Nephron progenitor cell (in vitro differentiated cells): ENCODE results near the gene RAB34.

ENCODE experiments used
- DNase-seq: peaks from one replicate; pipeline ENCODE4 v3.0.0; 2021
- H3K27ac Mint-ChIP-seq: 2 replicates; pipeline ENCODE4 v1.8.0; 2021; ENCODE audit warnings: mild to moderate bottlenecking, moderate library complexity, mixed read lengths
- H3K27me3 Mint-ChIP-seq: 2 replicates; pipeline ENCODE4 v1.8.0; 2021; ENCODE audit warnings: mild to moderate bottlenecking, low read depth, mixed read lengths; ENCODE audit not compliant: poor library complexity
- H3K36me3 Mint-ChIP-seq: 2 replicates; pipeline ENCODE4 v1.8.0; 2021; ENCODE audit warnings: low read depth, mixed read lengths
- H3K4me1 Mint-ChIP-seq: 2 replicates; pipeline ENCODE4 v1.8.0; 2021; ENCODE audit warnings: mixed read lengths
- H3K4me3 Mint-ChIP-seq: 2 replicates; pipeline ENCODE4 v1.8.0; 2021; ENCODE audit warnings: mild to moderate bottlenecking, moderate library complexity, mixed read lengths
- H3K9me3 Mint-ChIP-seq: 2 replicates; pipeline ENCODE4 v1.8.0; 2021; ENCODE audit warnings: mild to moderate bottlenecking, moderate library complexity, mixed read lengths
- CTCF ChIP-seq: fragments of 200-600 bp; sonication (generic); IDR thresholded peaks from 2 replicates; pipeline ENCODE4 v1.5.0; 2021; ENCODE audit warnings: antibody characterized with exemption

The RAB34 gene

GRCh38 chr17:28716740-28717577, 709 bp downstream of the RAB34 start:
- H3K4me1 Mint-ChIP-seq, result peaks cover 76% of the 10 kb centered on the region
- H3K4me3 Mint-ChIP-seq, result peak overlapping the region; percentile 81
- H3K27me3 Mint-ChIP-seq, result peaks cover 8% of the 10 kb centered on the region
- H3K36me3 Mint-ChIP-seq, result peaks cover 52% of the 10 kb centered on the region
- peak; percentile 58 for DNase-seq
- no peak for TF ChIP-seq CTCF
- H3K9me3 Mint-ChIP-seq, result no peaks in the 10 kb centered on the region
- peak overlapping the region; percentile 94 for H3K27ac Mint-ChIP-seq

GRCh38 chr17:28715217-28715616, 2.5 kb downstream of the RAB34 start:
- peaks cover 8% of the 10 kb centered on the region for H3K27me3 Mint-ChIP-seq
- peaks cover 68% of the 10 kb centered on the region for H3K4me1 Mint-ChIP-seq

DNA sequence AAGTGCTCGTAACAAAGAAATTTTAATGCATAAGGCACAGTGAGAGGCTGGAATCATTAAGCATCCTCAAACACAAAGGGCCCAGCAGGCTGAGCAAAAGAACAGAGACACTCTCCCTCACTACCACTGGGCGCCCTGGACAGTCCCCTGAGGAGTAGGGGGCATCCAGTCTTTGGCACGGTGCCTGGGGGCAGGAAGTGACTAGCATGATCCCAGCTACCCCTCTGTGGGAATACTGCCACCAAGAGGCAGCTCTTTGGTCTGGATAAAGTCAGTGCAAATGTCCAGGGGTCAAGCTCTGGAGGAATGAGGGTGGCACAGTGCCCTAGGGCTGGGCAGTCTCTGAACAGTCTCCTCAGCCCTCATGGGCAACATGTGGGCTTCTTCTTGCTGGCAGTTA, 3.4 kb downstream of the RAB34 start:
- Mint-ChIP-seq H3K27me3 (peaks cover 3% of the 10 kb centered on the region), H3K27ac (no peak overlapping the region), H3K9me3 (no peaks in the 10 kb centered on the region), H3K4me1 (peaks cover 63% of the 10 kb centered on the region), H3K4me3 (no peak overlapping the region), H3K36me3 (peaks cover 32% of the 10 kb centered on the region)
- TF ChIP-seq CTCF, result no peak
- DNase-seq, result no peak

More at GRCh38 chr17:28715217-28715616, 2.5 kb downstream of the RAB34 start:
- no peak for DNase-seq
- Mint-ChIP-seq H3K27ac (peak overlapping the region; percentile 59), H3K4me3 (peak overlapping the region; percentile 81), H3K9me3 (no peaks in the 10 kb centered on the region), H3K36me3 (peaks cover 37% of the 10 kb centered on the region)
- TF ChIP-seq CTCF, result no peak

GRCh38 chr17:28712705-28713415, 4.8 kb downstream of the RAB34 start:
- Mint-ChIP-seq H3K27me3 (peaks cover 3% of the 10 kb centered on the region), H3K9me3 (no peaks in the 10 kb centered on the region), H3K4me3 (peak overlapping the region; percentile 96), H3K4me1 (peaks cover 57% of the 10 kb centered on the region), H3K36me3 (peaks cover 37% of the 10 kb centered on the region), H3K27ac (no peak overlapping the region)
- DNase-seq, result no peak
- no peak for TF ChIP-seq CTCF

- peaks cover 3% of the 10 kb centered on the region for H3K27me3 Mint-ChIP-seq
- H3K36me3 Mint-ChIP-seq, result peaks cover 37% of the 10 kb centered on the region
- TF ChIP-seq CTCF, result no peak
- peaks cover 64% of the 10 kb centered on the region for H3K4me1 Mint-ChIP-seq
- H3K9me3 Mint-ChIP-seq, result no peaks in the 10 kb centered on the region
- H3K27ac Mint-ChIP-seq, result peak overlapping the region; percentile 99
- H3K4me3 Mint-ChIP-seq, result peak overlapping the region; percentile 96
- DNase-seq, result peak; percentile 57
These were observed 5.5 kb downstream of the RAB34 start for GRCh38 chr17:28712032-28712704.
